ENCODE measurements around the gene PPP4R4.

DNA sequence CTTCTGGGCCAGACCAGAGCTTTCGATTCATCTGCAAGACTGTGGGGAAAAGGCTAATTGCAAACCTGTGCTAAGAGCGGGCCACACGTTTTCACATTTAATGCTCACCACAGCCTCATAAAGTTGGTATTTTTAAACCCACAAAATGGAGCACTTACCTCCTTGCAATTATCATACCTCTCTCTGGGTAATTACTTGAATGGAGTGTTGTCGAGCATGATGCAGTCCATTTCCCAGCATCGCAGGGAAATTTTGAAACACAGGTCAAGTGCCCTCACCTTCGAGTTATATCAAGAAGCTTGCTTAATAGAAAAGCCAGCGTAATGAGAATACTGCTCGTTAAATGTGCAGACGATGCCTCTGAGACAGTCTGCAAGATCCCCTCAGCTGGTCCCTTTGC lies 35.9 kb upstream of the PPP4R4 start:
- TF ChIP-seq, protein P1, sequence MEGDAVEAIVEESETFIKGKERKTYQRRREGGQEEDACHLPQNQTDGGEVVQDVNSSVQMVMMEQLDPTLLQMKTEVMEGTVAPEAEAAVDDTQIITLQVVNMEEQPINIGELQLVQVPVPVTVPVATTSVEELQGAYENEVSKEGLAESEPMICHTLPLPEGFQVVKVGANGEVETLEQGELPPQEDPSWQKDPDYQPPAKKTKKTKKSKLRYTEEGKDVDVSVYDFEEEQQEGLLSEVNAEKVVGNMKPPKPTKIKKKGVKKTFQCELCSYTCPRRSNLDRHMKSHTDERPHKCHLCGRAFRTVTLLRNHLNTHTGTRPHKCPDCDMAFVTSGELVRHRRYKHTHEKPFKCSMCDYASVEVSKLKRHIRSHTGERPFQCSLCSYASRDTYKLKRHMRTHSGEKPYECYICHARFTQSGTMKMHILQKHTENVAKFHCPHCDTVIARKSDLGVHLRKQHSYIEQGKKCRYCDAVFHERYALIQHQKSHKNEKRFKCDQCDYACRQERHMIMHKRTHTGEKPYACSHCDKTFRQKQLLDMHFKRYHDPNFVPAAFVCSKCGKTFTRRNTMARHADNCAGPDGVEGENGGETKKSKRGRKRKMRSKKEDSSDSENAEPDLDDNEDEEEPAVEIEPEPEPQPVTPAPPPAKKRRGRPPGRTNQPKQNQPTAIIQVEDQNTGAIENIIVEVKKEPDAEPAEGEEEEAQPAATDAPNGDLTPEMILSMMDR (IDR thresholded peaks at IDR 0.05), result no peak
- no peak for TF ChIP-seq POLR2A (IDR thresholded peaks at IDR 0.05)
